Smooth muscle cell of bladder (primary cell): ENCODE data around the gene NUDT4B. TPM values are rescaled to one million over a fixed set of nuclear protein-coding genes. Genes with fewer than 3 reads are reported as not detected.

Source experiments
- total RNA-seq: library from RNA; depleted of rRNA; stranded (reverse); fragments of >200 nt; gene quantifications from 2 replicates; pipeline ENCODE4 v1.2.3, GENCODE V29; 2014

Gene NUDT4B
- 13.7 and 17.1 TPM in 2 replicates for total RNA-seq

DNA sequence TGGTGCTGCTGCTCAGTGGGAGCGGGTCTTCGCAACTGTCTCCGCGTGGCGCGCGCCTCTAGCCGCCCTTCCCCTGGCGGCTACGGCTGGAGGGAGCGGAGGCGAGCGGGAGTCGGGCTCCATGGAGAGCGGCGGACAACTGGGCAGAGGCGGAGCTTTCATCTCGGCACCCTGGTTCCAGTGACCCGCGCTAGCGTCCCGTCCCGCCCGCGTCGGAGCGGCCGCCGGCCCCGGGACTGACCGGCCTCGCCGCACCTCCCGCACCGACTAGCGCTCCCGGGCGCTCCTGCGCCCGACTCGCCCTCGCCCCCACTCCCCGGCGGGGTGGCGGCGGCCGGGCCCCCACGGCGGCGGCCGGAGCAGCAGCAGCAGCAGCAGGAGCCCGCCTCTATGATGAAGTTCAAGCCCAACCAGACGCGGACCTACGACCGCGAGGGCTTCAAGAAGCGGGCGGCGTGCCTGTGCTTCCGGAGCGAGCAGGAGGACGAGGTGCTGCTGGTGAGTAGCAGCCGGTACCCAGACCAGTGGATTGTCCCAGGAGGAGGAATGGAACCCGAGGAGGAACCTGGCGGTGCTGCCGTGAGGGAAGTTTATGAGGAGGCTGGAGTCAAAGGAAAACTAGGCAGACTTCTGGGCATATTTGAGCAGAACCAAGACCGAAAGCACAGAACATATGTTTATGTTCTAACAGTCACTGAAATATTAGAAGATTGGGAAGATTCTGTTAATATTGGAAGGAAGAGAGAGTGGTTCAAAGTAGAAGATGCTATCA is at the start of gene NUDT4B:
Gene NUDT4B, plus strand, starts transcription at position 212 of the 772 bp plus-strand sequence. Its CDS starts 179 bp downstream, at position 391.

Other genes starting within 250 kb of the NUDT4B start
- gene NBPF14, start 152.8 kb upstream of the NUDT4B start, total RNA-seq = 30.6 and 40.0 TPM in 2 replicates
- 209 and 262 TPM in 2 replicates for gene PDE4DIP, start 95.7 kb downstream of the NUDT4B start, total RNA-seq